Islet precursor cell (in vitro differentiated cells): ENCODE data around the gene HBM.
"Not testable (repeated sequence)": the region's sequence is repeated elsewhere in the genome, so short reads cannot be mapped to it uniquely, and the experiment has no call there.

Source experiments
- DNase-seq: peaks from one replicate; pipeline ENCODE4 v3.0.0-alpha.2; 2018

HBM gene

DNA sequence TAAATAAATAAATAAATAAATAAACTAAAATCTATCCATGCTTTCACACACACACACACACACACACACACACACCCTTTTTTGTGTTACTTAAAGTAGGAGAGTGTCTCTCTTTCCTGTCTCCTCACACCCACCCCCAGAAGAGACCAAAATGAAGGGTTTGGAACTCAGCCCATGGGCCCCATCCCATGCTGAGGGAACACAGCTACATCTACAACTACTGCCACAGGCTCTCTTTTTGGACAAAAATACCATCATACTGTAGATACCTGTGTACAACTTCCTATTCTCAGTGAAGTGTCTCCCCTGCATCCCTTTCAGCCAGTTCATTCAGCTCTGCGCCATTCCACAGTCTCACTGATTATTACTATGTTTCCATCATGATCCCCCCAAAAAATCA, 5.0 kb downstream of the HBM start:
- DNase-seq, result no peak

DNA sequence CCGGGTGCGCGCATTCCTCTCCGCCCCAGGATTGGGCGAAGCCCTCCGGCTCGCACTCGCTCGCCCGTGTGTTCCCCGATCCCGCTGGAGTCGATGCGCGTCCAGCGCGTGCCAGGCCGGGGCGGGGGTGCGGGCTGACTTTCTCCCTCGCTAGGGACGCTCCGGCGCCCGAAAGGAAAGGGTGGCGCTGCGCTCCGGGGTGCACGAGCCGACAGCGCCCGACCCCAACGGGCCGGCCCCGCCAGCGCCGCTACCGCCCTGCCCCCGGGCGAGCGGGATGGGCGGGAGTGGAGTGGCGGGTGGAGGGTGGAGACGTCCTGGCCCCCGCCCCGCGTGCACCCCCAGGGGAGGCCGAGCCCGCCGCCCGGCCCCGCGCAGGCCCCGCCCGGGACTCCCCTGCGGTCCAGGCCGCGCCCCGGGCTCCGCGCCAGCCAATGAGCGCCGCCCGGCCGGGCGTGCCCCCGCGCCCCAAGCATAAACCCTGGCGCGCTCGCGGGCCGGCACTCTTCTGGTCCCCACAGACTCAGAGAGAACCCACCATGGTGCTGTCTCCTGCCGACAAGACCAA, 6.7 kb downstream of the HBM start, which contains the start of gene HBA2:
HBA2 (plus strand) TSS at position 503 of the 568 bp plus-strand sequence; CDS start at position 540, 37 bp downstream.
- DNase-seq, result not testable (repeated sequence)

DNA sequence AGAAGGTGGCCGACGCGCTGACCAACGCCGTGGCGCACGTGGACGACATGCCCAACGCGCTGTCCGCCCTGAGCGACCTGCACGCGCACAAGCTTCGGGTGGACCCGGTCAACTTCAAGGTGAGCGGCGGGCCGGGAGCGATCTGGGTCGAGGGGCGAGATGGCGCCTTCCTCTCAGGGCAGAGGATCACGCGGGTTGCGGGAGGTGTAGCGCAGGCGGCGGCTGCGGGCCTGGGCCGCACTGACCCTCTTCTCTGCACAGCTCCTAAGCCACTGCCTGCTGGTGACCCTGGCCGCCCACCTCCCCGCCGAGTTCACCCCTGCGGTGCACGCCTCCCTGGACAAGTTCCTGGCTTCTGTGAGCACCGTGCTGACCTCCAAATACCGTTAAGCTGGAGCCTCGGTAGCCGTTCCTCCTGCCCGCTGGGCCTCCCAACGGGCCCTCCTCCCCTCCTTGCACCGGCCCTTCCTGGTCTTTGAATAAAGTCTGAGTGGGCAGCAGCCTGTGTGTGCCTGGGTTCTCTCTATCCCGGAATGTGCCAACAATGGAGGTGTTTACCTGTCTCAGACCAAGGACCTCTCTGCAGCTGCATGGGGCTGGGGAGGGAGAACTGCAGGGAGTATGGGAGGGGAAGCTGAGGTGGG, 7.6 kb downstream of the HBM start:
- not testable (repeated sequence) for DNase-seq

DNA sequence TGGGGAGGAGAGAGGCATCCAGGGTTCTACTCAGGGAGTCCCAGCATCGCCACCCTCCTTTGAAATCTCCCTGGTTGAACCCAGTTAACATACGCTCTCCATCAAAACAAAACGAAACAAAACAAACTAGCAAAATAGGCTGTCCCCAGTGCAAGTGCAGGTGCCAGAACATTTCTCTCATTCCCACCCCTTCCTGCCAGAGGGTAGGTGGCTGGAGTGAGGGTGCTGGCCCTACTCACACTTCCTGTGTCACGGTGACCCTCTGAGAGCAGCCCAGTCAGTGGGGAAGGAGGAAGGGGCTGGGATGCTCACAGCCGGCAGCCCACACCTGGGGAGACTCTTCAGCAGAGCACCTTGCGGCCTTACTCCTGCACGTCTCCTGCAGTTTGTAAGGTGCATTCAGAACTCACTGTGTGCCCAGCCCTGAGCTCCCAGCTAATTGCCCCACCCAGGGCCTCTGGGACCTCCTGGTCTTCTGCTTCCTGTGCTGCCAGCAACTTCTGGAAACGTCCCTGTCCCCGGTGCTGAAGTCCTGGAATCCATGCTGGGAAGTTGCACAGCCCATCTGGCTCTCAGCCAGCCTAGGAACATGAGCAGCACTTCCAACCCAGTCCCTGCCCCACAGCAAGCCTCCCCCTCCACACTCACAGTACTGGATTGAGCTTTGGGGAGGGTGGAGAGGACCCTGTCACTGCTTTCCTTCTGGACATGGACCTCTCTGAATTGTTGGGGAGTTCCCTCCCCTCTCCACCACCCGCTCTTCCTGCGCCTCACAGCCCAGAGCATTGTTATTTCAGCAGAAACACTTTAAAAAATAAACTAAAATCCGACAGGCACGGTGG, 8.4 kb downstream of the HBM start:
- DNase-seq, result not testable (repeated sequence)

DNA sequence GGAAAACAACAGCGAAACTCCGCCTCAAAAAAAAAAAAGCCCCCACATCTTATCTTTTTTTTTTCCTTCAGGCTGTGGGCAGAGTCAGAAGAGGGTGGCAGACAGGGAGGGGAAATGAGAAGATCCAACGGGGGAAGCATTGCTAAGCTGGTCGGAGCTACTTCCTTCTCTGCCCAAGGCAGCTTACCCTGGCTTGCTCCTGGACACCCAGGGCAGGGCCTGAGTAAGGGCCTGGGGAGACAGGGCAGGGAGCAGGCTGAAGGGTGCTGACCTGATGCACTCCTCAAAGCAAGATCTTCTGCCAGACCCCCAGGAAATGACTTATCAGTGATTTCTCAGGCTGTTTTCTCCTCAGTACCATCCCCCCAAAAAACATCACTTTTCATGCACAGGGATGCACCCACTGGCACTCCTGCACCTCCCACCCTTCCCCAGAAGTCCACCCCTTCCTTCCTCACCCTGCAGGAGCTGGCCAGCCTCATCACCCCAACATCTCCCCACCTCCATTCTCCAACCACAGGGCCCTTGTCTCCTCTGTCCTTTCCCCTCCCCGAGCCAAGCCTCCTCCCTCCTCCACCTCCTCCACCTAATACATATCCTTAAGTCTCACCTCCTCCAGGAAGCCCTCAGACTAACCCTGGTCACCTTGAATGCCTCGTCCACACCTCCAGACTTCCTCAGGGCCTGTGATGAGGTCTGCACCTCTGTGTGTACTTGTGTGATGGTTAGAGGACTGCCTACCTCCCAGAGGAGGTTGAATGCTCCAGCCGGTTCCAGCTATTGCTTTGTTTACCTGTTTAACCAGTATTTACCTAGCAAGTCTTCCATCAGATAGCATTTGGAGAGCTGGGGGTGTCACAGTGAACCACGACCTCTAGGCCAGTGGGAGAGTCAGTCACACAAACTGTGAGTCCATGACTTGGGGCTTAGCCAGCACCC, 9.5 kb downstream of the HBM start:
- no peak for DNase-seq

DNA sequence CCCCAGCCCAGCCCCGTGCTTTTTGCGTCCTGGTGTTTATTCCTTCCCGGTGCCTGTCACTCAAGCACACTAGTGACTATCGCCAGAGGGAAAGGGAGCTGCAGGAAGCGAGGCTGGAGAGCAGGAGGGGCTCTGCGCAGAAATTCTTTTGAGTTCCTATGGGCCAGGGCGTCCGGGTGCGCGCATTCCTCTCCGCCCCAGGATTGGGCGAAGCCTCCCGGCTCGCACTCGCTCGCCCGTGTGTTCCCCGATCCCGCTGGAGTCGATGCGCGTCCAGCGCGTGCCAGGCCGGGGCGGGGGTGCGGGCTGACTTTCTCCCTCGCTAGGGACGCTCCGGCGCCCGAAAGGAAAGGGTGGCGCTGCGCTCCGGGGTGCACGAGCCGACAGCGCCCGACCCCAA, 10.2 kb downstream of the HBM start:
- DNase-seq, result not testable (repeated sequence)

DNA sequence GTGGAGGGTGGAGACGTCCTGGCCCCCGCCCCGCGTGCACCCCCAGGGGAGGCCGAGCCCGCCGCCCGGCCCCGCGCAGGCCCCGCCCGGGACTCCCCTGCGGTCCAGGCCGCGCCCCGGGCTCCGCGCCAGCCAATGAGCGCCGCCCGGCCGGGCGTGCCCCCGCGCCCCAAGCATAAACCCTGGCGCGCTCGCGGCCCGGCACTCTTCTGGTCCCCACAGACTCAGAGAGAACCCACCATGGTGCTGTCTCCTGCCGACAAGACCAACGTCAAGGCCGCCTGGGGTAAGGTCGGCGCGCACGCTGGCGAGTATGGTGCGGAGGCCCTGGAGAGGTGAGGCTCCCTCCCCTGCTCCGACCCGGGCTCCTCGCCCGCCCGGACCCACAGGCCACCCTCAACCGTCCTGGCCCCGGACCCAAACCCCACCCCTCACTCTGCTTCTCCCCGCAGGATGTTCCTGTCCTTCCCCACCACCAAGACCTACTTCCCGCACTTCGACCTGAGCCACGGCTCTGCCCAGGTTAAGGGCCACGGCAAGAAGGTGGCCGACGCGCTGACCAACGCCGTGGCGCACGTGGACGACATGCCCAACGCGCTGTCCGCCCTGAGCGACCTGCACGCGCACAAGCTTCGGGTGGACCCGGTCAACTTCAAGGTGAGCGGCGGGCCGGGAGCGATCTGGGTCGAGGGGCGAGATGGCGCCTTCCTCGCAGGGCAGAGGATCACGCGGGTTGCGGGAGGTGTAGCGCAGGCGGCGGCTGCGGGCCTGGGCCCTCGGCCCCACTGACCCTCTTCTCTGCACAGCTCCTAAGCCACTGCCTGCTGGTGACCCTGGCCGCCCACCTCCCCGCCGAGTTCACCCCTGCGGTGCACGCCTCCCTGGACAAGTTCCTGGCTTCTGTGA, 11.0 kb downstream of the HBM start, which contains the start of gene HBA1:
HBA1 (plus strand) TSS at position 204 of the 906 bp plus-strand sequence; CDS start at position 241, 37 bp downstream.
- not testable (repeated sequence) for DNase-seq

DNA sequence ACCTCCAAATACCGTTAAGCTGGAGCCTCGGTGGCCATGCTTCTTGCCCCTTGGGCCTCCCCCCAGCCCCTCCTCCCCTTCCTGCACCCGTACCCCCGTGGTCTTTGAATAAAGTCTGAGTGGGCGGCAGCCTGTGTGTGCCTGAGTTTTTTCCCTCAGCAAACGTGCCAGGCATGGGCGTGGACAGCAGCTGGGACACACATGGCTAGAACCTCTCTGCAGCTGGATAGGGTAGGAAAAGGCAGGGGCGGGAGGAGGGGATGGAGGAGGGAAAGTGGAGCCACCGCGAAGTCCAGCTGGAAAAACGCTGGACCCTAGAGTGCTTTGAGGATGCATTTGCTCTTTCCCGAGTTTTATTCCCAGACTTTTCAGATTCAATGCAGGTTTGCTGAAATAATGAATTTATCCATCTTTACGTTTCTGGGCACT, 11.6 kb downstream of the HBM start:
- DNase-seq, result no peak

DNA sequence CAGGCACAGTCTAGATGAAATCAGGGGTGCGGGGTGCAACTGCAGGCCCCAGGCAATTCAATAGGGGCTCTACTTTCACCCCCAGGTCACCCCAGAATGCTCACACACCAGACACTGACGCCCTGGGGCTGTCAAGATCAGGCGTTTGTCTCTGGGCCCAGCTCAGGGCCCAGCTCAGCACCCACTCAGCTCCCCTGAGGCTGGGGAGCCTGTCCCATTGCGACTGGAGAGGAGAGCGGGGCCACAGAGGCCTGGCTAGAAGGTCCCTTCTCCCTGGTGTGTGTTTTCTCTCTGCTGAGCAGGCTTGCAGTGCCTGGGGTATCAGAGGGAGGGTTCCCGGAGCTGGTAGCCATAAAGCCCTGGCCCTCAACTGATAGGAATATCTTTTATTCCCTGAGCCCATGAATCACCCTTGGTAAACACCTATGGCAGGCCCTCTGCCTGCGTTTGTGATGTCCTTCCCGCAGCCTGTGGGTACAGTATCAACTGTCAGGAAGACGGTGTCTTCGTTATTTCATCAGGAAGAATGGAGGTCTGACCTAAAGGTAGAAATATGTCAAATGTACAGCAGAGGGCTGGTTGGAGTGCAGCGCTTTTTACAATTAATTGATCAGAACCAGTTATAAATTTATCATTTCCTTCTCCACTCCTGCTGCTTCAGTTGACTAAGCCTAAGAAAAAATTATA, 12.3 kb downstream of the HBM start:
- DNase-seq, result no peak

DNA sequence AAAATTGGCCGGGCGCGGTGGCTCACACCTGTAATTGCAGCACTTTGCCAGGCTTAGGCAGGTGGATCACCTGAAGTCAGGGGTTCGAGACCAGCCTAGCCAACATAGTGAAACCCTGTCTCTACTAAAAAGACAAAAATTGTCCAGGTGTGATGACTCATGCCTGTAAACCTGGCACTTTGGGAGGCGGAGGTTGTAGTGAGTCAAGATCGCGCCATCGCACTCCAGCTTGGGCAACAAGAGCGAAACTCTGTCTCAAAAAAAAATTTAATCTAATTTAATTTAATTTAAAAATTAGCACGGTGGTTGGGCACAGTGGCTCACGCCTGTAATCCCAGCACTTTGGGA, 12.9 kb downstream of the HBM start:
- DNase-seq, result no peak

DNA sequence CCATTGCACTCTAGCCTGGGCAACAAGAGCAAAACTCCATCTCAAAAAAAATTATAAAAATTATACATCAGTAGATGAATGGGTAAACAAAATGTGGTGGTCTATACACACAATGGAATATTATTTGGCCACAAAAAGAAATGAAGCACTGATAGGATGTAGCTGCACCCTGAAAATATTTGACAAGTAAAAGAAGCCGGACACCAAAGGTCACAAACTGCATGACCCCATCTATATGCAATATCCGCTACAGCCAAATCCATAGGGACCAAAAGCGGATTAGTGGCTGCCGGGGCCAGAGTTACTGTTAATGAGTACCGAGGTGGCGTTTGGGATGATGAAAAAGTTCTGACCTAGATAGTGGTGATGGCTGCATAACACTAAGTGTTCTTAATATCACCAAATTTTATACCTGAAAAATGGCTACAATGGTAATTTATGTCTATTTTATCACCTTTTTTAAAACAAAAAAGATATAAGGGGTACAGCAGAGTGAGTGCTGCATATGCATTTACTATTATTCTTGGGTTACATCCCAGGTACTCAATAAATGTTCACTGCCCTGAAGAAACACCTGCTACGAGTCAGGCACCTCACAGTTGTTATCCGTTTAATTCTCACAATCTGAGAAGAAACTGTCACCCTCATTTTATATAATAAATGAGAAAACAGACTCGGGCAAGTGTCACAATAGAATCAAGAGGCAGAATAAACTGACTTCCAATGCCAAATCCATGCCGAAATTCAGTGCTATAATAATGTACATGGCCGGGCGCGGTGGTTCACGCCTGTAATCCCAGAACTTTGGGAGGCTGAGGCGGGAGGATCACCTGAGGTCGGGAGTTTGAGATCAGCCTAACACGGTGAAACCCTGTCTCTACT, 13.7 kb downstream of the HBM start:
- DNase-seq, result no peak

DNA sequence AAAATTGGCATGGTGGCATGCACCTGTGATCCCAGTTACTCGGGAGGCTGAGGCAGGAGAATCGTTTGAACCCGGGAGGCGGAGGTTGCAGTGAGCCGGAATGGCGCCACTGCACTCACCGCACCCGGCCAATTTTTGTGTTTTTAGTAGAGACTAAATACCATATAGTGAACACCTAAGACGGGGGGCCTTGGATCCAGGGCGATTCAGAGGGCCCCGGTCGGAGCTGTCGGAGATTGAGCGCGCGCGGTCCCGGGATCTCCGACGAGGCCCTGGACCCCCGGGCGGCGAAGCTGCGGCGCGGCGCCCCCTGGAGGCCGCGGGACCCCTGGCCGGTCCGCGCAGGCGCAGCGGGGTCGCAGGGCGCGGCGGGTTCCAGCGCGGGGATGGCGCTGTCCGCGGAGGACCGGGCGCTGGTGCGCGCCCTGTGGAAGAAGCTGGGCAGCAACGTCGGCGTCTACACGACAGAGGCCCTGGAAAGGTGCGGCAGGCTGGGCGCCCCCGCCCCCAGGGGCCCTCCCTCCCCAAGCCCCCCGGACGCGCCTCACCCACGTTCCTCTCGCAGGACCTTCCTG, 14.4 kb downstream of the HBM start, which contains the start of gene HBQ1:
HBQ1 (plus strand) TSS at position 359 of the 575 bp plus-strand sequence; CDS start at position 387, 28 bp downstream.
- DNase-seq, result peak; percentile 78

DNA sequence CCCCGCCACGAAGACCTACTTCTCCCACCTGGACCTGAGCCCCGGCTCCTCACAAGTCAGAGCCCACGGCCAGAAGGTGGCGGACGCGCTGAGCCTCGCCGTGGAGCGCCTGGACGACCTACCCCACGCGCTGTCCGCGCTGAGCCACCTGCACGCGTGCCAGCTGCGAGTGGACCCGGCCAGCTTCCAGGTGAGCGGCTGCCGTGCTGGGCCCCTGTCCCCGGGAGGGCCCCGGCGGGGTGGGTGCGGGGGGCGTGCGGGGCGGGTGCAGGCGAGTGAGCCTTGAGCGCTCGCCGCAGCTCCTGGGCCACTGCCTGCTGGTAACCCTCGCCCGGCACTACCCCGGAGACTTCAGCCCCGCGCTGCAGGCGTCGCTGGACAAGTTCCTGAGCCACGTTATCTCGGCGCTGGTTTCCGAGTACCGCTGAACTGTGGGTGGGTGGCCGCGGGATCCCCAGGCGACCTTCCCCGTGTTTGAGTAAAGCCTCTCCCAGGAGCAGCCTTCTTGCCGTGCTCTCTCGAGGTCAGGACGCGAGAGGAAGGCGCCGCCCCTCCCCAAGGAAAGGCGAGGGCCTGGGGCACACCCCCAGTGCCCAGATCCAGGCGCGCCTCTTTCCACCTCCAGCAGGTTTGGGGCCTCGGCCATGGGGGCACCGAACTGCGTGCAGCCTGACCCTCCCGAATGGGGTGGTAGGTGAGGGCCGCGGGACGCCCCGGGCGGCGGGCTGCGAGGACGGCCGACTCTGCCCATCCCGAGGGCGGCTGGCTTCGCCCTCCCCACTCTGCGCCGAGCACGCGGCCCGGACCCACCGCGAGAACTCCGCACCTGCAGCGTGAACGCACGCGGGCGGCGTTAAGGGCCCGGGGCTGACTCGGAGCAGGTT, 15.1 kb downstream of the HBM start:
- DNase-seq, result peak; percentile 87

DNA sequence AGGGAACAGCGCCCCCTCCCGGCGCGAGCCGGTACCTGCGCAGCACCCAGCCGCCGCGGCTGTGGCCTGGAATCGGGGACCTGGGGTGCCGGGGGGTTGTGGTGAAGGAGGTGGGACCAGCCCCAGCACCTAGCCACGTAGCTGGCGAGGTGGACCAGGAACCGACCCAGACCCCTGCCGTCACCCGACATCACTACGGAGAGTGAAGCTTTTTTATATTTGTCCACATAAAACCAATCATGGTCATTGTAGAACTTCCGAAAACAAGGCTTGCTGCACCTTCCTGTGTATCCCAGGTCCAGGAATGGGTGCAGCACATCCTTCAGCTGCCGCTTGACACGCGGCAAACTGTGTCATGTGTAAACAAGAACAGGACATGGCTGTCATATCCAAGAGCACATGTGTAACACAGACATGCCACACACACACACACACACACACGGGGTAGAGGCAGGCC, 15.8 kb downstream of the HBM start:
- no peak for DNase-seq

DNA sequence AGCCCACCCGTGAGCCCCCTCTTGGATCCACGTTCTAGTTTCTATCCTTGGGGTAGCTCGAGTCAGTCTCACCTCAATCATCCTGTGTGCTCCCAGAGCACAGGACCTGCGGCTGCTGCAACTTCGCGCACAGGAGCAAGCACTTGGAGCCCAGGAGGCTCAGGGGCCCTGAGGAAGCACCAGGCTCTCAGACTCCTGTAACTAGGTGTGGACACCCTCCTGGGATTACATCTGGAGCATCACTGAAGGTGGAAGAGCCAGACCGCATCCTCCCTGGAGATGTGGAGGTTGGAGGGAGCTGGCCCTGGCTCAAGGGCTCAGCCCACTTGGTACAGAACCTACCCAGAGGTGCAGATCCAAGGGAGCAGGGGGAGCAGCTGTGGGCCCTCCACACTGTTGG, 17.2 kb downstream of the HBM start:
- DNase-seq, result no peak

DNA sequence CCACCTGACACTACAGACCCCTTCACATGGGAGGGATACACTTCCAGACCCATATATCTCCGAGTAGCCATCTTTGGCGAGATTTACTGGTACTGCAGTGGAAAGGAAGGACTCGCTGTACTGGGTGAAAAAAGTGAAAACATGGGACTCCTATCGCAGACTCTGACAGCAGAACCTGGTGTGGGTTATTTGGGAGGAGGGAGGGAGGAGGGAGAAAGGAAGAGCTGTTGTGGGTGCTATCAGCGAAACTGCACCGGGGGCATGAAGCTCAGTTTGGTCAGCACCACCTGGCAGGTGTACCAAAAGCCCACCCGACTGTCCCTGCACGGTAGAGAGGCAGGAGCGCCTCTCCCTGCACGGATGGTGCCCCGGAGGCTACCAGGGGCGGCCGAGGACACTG, 19.4 kb downstream of the HBM start:
- no peak for DNase-seq

DNA sequence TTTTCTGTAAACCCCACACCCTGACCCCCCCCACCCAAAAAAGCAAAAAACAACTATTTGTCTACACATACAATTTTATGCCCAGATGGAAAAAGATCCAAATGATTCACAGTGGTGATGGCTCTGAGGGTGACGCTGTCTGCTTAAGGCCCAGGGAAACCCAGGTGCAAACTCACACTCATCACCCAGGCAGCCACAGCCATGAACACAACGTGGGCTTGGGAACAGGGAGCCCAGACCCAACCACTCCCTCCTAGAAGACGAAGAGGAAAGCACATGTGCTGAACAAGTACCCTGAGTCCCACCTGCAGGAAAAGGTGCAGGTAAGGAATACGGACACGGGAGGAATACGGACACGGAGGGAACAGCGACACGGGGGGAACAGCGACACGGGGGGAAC, 19.9 kb downstream of the HBM start:
- no peak for DNase-seq

DNA sequence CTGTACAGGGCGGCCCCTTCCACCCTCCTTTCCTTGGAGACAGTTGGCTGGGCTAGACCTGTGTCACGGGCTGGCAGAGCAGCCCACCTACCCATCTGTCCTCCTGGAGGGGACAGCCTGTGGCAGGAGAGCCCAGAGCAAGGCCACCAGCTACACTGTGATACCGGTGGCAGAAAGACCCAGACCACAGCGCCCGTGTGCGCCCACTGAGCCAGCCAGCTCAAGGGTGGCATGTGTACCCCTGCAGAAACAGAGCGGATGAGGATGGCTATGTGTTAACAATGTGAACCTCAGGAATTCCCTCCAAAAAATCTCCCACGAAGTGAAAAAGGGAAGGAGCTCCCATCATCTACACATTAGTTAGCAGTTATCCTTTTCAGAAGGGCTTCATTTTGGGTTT, 21.6 kb downstream of the HBM start:
- no peak for DNase-seq
